ENCODE measurements around the gene MLLT3.

GRCh38 chr9:20623748-20624124 lies 1.4 kb upstream of the MLLT3 start:
- TF ChIP-seq CTCF (conservative IDR thresholded peaks at IDR 0.05; ENCODE audit: low read depth, low read length) = no peak
- no peak for TF ChIP-seq EZH2 (IDR thresholded peaks at IDR 0.05; ENCODE audit: borderline replicate concordance, low read depth, low read length, poor library complexity, severe bottlenecking)
